ENCODE results near the gene PRKG2. TPM values are rescaled to one million over a fixed set of nuclear protein-coding genes. Genes with fewer than 3 reads are reported as not detected.

The PRKG2 gene
- total RNA-seq, 1 donor = 0.72 TPM

DNA sequence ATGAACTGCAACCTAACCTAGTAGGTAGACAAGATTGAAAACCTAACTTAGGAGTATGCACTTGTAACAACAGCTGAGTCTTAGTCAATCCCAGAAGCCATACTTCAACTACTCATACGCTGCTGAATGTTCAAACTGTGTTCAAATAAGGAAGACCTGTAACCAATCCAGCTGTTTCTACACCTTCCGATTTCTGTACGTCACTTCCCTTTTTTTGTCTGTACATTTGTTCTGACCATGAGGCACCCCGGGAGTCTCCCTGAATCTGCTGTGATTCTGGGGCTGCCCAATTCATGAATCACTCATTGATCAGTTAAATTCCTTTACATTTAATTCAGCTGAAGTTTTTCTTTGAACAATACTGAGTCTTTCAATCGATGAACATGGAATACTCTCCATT is 95.0 kb downstream of the PRKG2 start:
- H3K9me3 ChIP-seq (ENCODE audit: low read depth, low read length) = no peaks in the 10 kb centered on the region
- no peaks in the 10 kb centered on the region for H3K4me1 ChIP-seq (ENCODE audit: insufficient read depth, low read length)
- no peak for DNase-seq (ENCODE audit: insufficient read length, low spot score, missing footprints)
- H3K36me3 ChIP-seq (ENCODE audit: insufficient read depth, low read length) = no peaks in the 10 kb centered on the region
- TF ChIP-seq, protein P1, sequence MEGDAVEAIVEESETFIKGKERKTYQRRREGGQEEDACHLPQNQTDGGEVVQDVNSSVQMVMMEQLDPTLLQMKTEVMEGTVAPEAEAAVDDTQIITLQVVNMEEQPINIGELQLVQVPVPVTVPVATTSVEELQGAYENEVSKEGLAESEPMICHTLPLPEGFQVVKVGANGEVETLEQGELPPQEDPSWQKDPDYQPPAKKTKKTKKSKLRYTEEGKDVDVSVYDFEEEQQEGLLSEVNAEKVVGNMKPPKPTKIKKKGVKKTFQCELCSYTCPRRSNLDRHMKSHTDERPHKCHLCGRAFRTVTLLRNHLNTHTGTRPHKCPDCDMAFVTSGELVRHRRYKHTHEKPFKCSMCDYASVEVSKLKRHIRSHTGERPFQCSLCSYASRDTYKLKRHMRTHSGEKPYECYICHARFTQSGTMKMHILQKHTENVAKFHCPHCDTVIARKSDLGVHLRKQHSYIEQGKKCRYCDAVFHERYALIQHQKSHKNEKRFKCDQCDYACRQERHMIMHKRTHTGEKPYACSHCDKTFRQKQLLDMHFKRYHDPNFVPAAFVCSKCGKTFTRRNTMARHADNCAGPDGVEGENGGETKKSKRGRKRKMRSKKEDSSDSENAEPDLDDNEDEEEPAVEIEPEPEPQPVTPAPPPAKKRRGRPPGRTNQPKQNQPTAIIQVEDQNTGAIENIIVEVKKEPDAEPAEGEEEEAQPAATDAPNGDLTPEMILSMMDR (IDR thresholded peaks at IDR 0.05; ENCODE audit: extremely low read depth, low read depth, low read length) = no peak
- H3K27ac ChIP-seq (ENCODE audit: low read depth, low read length) = no peak overlapping the region
- no peak overlapping the region for H2AFZ ChIP-seq (ENCODE audit: low read length)
- no peak overlapping the region for H3K4me2 ChIP-seq (ENCODE audit: insufficient read depth, low read length)
- no peaks in the 10 kb centered on the region for H3K27me3 ChIP-seq (ENCODE audit: insufficient read depth, low read length)
- no peak overlapping the region for H3K4me3 ChIP-seq (ENCODE audit: insufficient read depth, low read length)
- no peaks in the 10 kb centered on the region for H3K79me2 ChIP-seq (ENCODE audit: insufficient read depth, low read length)
- no peaks in the 10 kb centered on the region for H4K20me1 ChIP-seq (ENCODE audit: insufficient read depth, low read length)

GRCh38 chr4:81118086-81118485 is 96.9 kb downstream of the PRKG2 start:
- no peak for DNase-seq (ENCODE audit: insufficient read length, low spot score, missing footprints)
- TF ChIP-seq, protein P1 (IDR thresholded peaks at IDR 0.05; ENCODE audit: extremely low read depth, low read depth, low read length) = no peak
- Histone ChIP-seq H2AFZ (ENCODE audit: low read length) (no peak overlapping the region), H4K20me1 (ENCODE audit: insufficient read depth, low read length) (no peaks in the 10 kb centered on the region), H3K27ac (ENCODE audit: low read depth, low read length) (no peak overlapping the region), H3K4me2 (ENCODE audit: insufficient read depth, low read length) (no peak overlapping the region), H3K4me1 (ENCODE audit: insufficient read depth, low read length) (no peaks in the 10 kb centered on the region), H3K36me3 (ENCODE audit: insufficient read depth, low read length) (no peaks in the 10 kb centered on the region), H3K79me2 (ENCODE audit: insufficient read depth, low read length) (no peaks in the 10 kb centered on the region), H3K27me3 (ENCODE audit: insufficient read depth, low read length) (no peaks in the 10 kb centered on the region), H3K9me3 (ENCODE audit: low read depth, low read length) (no peaks in the 10 kb centered on the region), H3K4me3 (ENCODE audit: insufficient read depth, low read length) (no peak overlapping the region)

GRCh38 chr4:81116566-81116965 is 98.5 kb downstream of the PRKG2 start:
- Histone ChIP-seq H4K20me1 (ENCODE audit: insufficient read depth, low read length) (no peaks in the 10 kb centered on the region), H3K36me3 (ENCODE audit: insufficient read depth, low read length) (no peaks in the 10 kb centered on the region), H3K4me3 (ENCODE audit: insufficient read depth, low read length) (no peak overlapping the region), H2AFZ (ENCODE audit: low read length) (no peak overlapping the region), H3K4me1 (ENCODE audit: insufficient read depth, low read length) (no peaks in the 10 kb centered on the region), H3K9me3 (ENCODE audit: low read depth, low read length) (no peaks in the 10 kb centered on the region), H3K27me3 (ENCODE audit: insufficient read depth, low read length) (no peaks in the 10 kb centered on the region), H3K27ac (ENCODE audit: low read depth, low read length) (no peak overlapping the region), H3K4me2 (ENCODE audit: insufficient read depth, low read length) (no peak overlapping the region), H3K79me2 (ENCODE audit: insufficient read depth, low read length) (no peaks in the 10 kb centered on the region)
- TF ChIP-seq, protein P1 (IDR thresholded peaks at IDR 0.05; ENCODE audit: extremely low read depth, low read depth, low read length) = no peak
- DNase-seq (ENCODE audit: insufficient read length, low spot score, missing footprints) = no peak

GRCh38 chr4:81113024-81113423 is 102.0 kb downstream of the PRKG2 start:
- no peaks in the 10 kb centered on the region for H3K9me3 ChIP-seq (ENCODE audit: low read depth, low read length)
- H3K27me3 ChIP-seq (ENCODE audit: insufficient read depth, low read length) = no peaks in the 10 kb centered on the region
- no peak overlapping the region for H2AFZ ChIP-seq (ENCODE audit: low read length)
- no peaks in the 10 kb centered on the region for H3K79me2 ChIP-seq (ENCODE audit: insufficient read depth, low read length)
- no peak for DNase-seq (ENCODE audit: insufficient read length, low spot score, missing footprints)
- no peaks in the 10 kb centered on the region for H3K36me3 ChIP-seq (ENCODE audit: insufficient read depth, low read length)
- H3K4me1 ChIP-seq (ENCODE audit: insufficient read depth, low read length) = no peaks in the 10 kb centered on the region
- no peak overlapping the region for H3K4me2 ChIP-seq (ENCODE audit: insufficient read depth, low read length)
- H4K20me1 ChIP-seq (ENCODE audit: insufficient read depth, low read length) = no peaks in the 10 kb centered on the region
- TF ChIP-seq, protein P1 (IDR thresholded peaks at IDR 0.05; ENCODE audit: extremely low read depth, low read depth, low read length) = no peak
- H3K4me3 ChIP-seq (ENCODE audit: insufficient read depth, low read length) = no peak overlapping the region
- H3K27ac ChIP-seq (ENCODE audit: low read depth, low read length) = no peak overlapping the region
